NCI-H446 (cell line): ENCODE results near the gene RPL37A.
"Not testable (repeated sequence)": the region's sequence is repeated elsewhere in the genome, so short reads cannot be mapped to it uniquely, and the experiment has no call there.

ENCODE experiments used
- DNase-seq, 2 experiments: peaks; one replicate each; lab custom pipeline; 2025; lab: John Stamatoyannopoulos, UW

The RPL37A gene

DNA sequence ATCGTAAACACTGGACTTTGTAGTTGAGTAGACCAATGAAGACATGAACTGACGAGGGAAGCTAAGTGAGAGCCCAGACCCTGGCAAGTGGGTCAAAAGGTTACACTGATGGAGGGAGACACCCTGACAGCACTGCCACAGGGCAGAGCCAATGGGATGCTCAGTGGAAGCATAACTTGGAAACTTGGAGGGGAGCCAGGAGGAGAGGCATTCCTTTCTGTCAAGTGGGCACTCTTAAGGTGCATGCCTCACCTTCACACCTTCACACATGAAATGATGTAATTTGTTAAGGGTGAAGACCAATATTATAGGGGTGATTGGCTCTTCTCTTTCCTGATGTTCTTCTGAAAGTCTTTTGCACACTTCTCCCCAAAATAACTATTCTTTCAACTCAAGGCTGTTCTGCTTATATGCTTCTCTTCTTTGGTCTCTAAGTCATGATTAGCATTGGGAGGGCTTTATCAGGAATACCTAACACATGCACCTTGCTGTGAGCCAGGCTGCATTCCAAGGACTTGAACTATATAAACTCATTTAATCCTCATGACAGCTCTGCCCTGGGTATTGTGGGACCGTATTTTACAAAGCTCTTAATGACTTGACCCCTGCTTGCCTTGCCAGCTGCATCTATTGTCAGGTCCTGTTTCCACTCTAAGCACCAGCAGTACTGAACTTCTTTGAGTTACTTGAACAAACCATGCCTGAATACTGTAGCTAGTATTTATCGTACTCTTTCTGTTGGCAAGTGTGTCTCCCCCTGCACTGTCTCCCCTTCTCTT, 19.0 kb downstream of the RPL37A start:
- no peak for DNase-seq

DNA sequence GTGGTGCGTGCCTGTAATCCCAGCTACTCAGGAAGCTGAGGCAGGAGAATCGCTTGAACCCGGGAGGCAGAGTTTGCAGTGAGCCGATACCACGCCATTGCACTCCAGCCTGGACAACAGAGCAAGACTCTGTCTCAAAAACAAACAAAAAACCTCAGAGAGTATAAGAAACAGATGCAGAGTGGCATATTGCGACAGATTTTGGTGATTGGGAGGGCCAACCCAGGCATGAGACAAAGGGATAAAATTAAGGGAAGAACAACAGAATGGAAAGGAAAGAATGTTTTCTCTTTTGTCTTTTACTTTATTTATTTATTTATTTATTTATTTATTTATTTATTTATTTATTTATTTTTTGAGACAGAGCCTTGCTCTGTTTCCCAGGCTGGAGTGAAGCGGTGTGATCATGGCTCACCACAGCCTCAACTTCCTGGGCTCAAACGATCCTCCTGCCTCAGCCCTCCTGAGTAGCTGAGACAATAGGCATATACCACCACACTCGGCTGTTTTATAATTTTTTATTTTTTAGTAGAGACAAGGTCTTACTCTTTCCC, 20.0 kb downstream of the RPL37A start:
- not testable (repeated sequence) for DNase-seq

DNA sequence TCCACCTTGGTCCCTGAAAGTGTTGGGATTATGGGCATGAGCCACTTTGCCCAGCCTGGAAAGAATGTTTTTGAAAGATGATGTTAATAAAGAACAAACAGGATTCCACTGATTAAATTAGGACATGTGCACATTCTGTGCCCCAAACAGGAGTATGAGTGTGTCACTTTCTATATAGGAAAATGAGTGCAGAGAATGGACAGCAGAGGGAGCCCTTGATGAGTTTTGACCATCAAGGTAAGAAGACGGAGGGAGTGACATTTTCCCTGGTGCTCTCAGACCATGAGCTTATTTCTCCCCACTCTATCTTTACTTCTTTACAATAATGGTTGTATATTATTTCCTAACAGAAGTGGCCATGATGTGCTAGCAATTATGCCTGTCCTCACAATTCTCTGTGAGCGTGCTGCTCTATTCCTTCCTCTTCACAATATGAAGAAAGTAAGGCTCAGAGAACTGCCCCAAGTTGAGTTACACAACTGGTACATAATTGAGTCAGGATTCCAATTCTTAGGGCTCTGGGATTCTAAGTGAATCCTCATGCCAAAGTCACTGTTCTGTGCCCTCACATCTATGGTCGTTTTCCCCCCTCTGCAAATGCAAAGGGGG, 20.6 kb downstream of the RPL37A start:
- DNase-seq = peak; percentile 57 to 81

DNA sequence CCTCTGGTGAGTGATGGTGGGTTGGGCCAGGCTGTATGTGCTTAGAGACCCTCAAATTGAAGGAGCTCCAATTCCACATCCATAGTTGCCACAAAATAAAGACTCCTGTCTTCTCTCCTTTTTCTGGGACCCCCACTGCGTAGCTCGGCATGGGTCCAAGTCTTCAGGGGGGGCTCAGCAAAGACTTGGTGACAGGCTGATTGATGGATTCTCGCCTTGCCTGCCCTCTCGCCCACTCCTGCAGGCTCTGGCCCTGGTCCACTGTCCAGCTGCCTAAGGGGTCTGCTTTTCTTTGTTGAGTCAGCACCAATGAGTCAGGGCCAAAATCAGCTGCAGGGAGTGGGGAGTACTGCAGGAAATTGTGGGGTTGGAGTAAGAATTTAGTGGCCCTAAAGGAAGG, 21.5 kb downstream of the RPL37A start:
- peak in 1 of 2 experiments; percentile 26 for DNase-seq

DNA sequence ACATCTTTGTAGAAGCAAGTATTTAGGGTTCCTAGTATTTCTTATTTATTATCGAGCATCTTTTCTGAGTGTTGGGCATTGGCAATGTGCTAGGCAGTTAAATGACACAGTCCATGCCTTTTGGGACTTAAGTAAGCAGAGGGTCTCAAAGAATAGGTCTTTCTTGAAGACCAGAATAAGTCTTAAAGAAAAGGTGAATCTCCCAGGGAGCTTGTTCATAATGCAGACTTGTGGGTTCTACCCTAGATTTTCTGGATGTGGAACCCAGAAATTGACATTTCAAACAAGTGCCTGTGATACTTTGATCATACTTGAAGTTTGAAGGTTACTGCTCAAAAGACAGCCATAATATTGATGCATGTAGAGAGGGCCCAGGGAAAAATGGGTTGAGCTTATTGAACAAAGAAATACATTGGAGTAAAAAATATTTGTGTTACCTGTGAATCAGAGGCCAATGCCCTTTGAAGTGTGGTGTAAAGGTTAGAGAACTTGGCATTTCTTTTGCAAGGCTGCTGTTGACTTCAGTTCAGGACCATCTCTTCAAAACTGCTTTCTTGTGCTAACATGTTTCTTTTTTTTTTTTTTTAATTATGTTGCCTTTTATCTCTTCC, 24.4 kb downstream of the RPL37A start:
- no peak for DNase-seq

DNA sequence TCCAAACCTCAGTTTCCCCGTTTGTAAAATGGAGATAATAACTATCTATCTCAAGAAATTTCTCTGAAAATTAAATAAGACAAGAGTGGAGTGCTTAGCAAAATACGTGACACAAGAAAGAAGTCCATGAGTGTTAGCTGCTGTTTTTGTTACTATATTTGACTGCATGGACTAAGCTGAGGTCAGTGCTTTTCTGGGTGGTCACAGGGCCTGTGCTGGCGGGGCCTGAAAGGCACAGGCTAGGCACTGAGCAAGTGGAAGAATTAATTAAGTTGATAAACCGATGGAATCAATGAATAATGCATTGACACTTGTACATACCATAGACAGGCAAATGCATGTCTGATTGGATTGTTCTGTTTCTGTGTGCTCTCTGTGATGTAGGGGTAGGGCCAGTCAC, 27.3 kb downstream of the RPL37A start:
- DNase-seq = no peak

DNA sequence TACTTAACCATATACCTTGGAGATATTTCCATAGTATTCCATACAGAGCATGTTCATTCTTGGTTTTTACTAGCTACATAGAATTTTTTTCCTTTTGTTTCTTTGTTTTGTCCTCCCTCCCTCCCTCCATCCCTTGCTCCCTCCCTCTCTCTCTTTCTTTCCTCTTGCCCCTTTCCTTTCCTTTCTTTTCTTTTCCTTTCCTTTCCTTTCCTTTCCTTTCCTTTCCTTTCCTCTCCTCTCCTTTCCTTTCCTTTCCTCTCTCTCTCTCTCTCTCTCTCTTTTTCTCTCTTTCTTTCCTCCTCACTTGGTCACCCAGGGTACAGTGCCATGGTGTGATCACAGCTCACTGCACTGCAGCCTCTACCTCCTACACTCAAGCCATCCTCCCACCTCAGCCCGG, 28.3 kb downstream of the RPL37A start:
- no peak for DNase-seq

DNA sequence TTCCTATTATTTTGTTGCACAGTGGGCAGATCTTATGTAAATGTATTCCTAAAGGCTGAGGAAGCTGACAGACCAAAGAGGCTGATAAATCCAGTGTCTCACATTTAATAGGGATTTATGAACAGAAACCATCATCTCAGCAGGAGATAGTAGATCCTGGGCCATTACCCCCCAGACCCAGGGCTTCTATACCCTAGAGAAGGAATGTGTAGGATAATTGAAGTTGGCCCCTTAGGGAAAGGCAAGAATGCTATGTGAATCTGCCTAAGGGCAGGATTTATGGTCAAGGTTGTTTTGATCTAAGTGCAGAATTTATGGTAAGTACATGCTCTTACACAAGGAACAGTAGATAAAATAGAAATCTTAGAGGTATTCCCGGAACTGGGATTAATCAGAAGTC, 29.0 kb downstream of the RPL37A start:
- no peak for DNase-seq

DNA sequence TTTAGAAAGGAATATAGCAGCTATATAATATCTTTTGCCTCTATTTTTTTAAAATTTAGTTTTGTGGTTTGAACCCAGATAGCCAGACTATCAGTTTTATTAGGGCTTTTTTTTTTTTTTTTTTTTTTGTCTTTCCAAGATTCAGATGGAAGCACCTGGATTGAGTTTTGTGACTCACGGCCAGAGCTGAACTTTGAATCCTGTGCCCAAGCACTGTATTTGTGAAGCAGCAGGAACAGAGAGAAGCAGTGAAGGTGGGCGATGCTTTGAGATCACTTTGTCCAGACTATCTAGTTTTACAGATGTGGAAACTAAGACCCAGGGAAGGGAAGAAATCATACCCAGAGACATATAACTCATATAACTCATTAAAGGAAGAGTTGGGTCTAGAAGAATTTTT, 33.9 kb downstream of the RPL37A start:
- DNase-seq = no peak

DNA sequence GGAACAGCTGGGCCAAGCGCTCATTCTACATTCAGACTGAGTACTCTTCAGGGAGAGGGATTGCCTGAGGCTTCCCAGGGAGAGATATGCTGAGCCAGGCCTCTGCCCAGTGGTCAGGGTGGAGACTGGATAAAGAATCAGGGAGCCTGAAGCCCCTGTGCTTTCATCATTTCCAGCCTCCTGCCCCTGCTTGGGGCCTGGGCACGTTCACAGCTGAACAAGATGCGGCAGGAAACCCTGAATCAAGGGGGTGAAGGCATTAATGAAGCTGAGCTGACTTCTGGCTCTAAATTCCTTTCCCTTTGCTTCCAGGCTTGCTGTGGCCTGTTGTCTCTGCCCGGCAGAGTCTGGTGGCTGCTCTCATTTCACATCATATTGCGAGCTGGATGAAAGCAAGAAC, 35.0 kb downstream of the RPL37A start:
- no peak for DNase-seq

DNA sequence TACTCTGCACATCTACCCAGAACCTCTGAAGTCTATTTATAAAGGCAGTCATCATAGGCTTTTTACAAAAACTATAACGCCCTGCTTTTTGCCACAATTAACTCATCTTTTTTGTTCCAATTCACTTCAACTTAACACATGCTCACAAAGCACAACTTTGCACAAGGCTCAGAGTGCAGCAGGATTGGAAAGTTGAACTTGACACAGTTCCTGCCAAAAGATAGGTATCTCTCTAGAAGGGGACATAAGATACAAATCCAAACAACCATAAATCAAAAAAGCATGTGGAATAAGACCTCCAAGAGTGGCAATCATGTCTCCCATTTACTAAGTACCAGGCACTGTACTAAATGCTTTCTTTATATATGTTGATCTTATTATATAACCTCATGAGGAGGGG, 36.2 kb downstream of the RPL37A start:
- DNase-seq = no peak

DNA sequence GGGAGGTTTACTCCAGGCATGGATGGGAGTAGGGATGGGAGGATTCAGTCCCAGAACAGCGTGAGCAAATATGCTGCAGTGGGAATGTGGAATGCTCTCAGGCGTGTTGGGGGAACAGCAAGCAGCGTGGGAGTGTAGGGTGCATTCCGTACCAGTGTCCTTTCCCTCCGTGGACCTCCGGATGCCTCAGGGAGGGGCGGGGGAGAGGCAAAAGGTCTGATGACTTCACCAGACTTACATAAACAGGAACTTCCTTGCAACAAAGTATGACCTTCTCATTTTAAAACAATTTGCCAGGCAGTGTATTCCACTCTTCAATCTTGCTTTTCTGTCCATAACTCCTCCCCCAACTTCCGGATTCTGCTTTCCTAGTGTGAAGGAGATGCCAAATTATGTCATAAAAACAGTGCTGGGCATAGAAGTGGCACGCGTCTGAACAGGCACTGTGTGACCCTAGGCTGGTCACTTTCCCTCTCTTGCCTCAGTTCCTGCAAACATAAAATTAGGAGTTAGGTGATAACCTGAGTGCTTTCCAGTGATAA, 36.9 kb downstream of the RPL37A start:
- DNase-seq = no peak

DNA sequence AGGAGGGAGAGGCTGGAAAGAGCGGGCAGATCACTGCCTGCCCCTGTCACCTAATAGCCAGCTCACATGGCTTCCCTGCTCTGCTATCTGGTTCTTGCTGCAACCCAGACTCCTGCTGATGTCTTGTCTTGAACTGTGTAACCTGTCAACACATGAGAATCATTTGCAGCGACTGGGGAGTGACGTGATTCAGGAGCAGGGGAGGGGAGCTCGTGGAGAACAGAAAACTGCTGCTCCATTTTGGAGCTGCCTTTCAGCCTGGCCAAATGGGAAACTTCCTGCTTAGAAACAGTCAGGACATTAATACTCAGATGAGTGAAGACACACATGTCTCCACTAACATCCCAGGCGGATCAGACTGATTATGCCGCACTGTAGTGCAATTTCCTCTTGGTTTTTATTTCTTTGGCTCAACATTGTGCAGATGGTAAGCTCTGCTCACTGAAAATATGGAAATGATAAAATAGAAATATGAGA, 38.1 kb downstream of the RPL37A start:
- DNase-seq = no peak

DNA sequence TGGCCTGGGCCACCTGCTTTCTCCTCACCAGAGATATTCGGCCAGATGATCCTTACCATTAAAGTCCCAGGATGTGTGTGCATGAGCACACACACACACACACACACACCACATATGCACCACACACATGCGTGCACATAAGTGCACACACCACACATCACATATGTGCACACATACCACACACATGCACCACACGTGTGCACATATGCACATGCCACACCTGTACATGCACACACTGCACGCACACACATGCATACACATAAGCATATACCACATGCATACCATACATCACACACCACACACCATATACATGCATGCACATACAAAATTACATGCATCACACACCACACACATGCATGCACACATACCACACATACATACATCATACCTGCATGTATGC, 38.7 kb downstream of the RPL37A start:
- DNase-seq = no peak

DNA sequence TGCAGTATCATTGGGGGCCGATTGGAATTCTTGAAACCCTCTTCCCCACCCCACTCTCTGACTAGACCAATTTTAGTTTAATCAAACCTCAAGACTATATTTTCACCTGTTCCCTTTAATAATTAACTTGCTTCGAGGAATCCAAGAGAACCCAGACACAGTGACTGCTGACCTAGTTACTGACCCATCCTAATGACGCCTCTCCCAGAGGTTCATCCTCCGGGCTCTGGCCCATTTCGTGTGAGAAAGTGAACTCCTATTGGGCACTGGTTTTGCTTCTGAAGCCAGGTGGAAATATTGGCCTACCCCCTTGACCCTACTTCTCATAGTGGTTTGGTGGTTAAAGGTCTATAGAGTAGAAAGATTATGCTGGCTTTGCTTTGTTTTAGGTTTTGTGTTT, 39.9 kb downstream of the RPL37A start:
- no peak for DNase-seq

DNA sequence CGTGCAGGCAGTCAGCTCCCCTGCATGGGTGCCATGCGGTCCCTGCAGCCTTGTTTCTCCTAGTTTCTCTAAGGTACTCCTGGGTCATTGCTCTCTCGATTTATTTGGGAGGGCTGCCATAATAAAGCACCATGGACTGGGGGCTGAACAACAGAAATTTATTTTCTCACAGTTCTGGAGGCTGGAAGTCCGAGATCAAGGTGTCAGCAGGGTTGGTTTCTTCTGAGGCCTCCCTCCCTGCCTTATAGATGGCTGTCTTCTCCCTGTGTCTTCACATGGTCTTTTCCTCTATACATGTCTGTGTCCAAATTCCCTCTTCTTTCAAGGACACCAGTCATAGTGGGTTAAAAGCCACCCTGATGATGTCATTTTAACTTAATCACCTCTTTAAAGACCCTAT, 40.5 kb downstream of the RPL37A start:
- no peak for DNase-seq

DNA sequence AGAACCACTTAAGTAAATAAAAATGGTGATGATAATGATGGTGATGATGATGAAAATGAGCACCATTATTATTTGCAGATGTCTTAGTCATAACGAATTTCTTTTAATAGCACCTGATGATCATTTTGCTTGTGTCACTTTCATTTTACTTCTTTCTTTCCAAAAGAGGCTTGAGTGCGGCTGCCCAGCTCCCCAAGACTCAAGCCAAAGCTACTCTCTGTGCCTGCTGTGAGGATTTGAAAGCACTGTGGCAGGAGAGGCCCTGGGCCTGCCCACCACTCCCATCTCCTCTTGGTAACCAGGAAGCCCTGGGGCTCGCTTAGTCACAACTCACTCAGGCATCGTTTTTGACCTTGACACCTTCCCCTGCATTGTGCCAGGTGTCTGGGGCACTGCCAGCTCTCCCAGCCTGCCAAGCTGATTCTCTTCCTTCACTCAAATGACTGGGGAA, 41.2 kb downstream of the RPL37A start:
- DNase-seq = peak in 1 of 2 experiments; percentile 36

DNA sequence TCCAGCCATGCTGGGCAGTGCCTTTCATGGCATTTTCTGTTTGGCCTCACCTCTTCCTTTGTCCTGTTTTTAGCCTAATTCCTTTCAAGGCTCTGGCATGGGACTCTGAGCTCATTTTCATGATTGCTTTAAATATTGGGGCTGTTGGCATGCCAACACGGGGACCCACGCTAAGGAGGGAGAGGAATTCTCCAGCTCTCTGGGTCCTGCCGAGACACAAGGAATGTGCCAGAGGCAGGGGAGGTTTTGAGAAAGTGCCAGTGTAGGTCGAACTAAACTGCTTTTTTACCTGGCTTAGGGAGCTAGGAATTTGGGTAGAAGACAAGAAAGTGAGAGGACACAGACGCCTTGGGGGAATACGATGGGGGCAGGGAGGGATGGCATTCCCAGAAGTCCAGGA, 42.3 kb downstream of the RPL37A start:
- no peak for DNase-seq

DNA sequence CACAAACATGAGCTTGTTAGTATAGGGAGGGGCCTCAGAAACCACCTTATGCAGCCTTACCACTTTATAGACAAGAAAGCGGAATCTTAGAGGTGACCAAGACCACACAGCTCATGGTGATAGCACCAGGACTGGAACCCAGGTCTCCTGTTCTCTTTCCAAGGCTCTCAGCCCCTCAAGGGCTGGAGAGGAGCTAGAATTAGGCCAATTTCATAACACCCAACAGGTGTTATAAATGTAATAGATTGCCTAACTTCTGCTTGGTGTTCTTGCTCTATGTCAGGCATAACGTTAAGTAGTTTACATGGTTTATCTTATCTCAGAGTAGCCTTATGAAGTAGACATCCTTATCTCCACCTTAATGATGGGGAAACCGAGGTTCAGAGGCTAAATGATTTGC, 42.9 kb downstream of the RPL37A start:
- no peak for DNase-seq

DNA sequence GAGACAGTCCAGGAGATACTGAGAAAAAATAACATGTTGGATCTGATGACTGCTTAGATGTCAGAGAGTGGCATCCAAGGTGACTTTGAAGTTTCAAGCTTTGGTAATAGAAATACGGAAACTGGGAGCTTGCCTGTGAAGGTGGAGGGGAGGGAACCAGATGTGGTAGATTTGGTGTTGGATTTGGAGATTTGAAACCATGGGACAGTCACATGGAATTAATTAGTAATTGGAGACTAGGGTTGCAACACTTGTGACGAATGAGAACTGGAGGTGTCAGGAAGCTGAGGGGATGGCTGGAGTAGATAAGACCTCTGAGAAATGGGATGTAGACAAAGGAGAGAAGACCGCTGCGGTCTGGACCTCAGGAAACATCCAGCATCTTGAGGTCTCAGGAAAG, 46.7 kb downstream of the RPL37A start:
- DNase-seq = no peak

DNA sequence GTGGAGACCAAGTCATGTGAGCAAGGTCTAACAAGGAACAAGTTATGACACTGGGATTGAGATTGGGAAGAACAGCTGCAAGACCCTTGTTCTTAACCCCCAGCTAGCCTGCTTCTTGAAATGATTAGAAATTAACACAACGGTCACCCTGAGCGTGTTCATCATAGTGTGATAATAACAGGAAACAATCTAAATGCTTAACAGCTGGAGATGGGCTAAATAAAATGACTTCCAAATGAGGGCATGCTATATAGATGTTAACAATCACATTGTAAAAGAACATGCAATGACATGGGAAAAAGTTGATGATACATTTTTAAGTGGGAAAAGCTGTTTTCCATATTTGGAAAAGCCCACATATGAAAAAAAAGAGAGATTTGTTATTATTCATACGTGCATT, 47.6 kb downstream of the RPL37A start:
- DNase-seq = no peak

DNA sequence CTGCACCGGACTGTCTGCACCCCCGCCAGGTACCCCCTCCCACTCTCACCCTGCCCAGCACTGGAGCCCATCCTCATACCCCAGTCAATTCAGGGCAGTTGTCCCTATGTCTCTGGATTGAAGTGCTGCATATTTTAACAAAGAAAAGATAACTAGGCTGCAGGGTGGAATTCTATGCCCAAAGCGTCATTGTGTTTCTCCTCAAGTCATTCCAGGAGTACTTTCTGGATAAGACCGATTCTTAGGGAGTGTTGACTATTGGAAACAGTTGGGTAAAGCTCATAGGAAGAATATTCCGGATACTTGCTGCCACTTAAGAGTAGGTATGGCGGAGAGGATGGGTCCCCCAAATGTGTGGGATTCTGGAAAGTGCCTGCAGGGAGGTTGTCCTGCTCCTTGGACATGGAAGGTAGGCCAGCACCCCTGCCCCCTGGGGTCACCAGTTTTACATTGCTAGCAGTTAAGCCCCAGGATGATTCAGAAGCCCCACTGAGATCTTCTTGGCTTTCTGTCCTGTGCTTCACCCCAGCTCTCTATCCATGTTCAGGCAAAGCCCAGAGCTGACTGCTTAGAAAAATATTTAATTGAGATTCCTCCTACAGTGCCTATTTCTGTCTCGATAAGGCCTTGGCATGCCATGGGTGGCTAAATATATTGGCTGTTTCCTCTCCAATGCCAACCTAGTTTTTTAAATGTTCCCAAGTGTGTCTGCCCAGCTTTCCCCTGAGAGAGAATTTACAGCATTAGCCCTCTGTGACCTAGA, 48.2 kb downstream of the RPL37A start:
- no peak for DNase-seq
